SK-N-SH (cell line): ENCODE data around the gene AKAP8.

ENCODE experiments used
- CTCF ChIP-seq: fragments of 200-600 bp; sonication (generic); IDR thresholded peaks from 2 replicates; pipeline ENCODE4 v1.6.1; 2017; ENCODE audit warnings: antibody characterized with exemption, mild to moderate bottlenecking, moderate library complexity
- EZH2phosphoT487 ChIP-seq: fragments of 200-600 bp; sonication (generic); IDR thresholded peaks from 2 replicates; pipeline ENCODE4 v1.6.1; 2017; ENCODE audit warnings: low read depth, mixed run types, mild to moderate bottlenecking, antibody characterized with exemption, moderate library complexity, borderline replicate concordance
- FOXJ3 ChIP-seq: sonication (generic); formaldehyde crosslinking; IDR thresholded peaks from 2 replicates; pipeline ENCODE4 v1.5.1; 2020; ENCODE audit warnings: mild to moderate bottlenecking, missing genetic modification reagents
- GABPA ChIP-seq: IDR thresholded peaks from 2 replicates; pipeline ENCODE4 v1.4.0; 2012; ENCODE audit warnings: low read depth, mild to moderate bottlenecking
- JUND ChIP-seq: IDR thresholded peaks from 2 replicates; pipeline ENCODE4 v1.4.0; 2012
- MAX ChIP-seq: IDR thresholded peaks from 2 replicates; pipeline ENCODE4 v1.4.0; 2012; ENCODE audit warnings: low read depth
- MEF2A ChIP-seq: IDR thresholded peaks from 2 replicates; pipeline ENCODE4 v1.4.0; 2012; ENCODE audit warnings: low read depth, borderline replicate concordance
- POLR2AphosphoS5 ChIP-seq: IDR thresholded peaks from 2 replicates; pipeline ENCODE4 v1.6.1; 2012; ENCODE audit warnings: low read depth, low read length
- RAD21 ChIP-seq: IDR thresholded peaks from 2 replicates; pipeline ENCODE4 v1.6.1; 2012; ENCODE audit warnings: mild to moderate bottlenecking, low read length
- TF ChIP-seq, protein P1 (sequence below): IDR thresholded peaks from 2 replicates; pipeline ENCODE4 v1.4.0; 2012; ENCODE audit warnings: low read depth, borderline replicate concordance
- TF ChIP-seq, protein P2 (sequence below): IDR thresholded peaks from 2 replicates; pipeline ENCODE4 v1.6.1; 2012; ENCODE audit warnings: mild to moderate bottlenecking, low read depth, low read length, moderate library complexity

DNA sequence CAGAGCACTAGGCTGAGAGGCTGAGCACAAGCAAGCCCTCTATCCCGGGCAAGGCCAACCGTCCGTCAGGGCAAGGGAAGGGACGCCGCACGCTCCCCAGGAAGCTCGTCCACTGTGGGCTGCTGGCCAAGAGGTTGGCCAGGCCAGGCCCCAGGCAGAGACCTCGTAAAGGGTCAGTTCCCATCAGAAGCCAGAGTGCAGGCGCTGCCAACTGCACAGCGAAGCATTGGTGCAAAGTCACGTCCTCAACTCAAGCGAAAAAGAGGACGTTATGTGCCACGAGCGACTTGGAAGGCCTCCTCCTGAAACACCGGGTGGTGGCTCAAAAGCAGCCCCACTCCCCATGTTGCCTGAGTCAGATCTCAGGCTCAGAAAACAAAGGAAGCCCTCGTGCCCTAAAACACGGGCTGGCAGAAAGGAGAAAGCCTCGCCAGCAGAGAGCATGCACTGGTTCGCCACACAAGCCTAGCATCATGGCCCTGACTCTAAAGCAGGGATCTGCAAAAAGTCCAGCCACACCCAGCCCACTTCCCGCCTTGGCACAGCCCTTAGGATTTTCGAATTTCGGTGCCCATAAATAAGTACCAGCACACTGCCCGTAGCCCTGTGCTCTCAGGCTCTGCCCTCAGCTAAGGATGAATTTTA, 4.7 kb downstream of the AKAP8 start:
- TF ChIP-seq CTCF = no peak
- no peak for TF ChIP-seq EZH2phosphoT487
- TF ChIP-seq RAD21 = no peak
- no peak for TF ChIP-seq MEF2A
- no peak for TF ChIP-seq POLR2AphosphoS5
- no peak for TF ChIP-seq MAX
- no peak for TF ChIP-seq GABPA
- TF ChIP-seq, protein P1, sequence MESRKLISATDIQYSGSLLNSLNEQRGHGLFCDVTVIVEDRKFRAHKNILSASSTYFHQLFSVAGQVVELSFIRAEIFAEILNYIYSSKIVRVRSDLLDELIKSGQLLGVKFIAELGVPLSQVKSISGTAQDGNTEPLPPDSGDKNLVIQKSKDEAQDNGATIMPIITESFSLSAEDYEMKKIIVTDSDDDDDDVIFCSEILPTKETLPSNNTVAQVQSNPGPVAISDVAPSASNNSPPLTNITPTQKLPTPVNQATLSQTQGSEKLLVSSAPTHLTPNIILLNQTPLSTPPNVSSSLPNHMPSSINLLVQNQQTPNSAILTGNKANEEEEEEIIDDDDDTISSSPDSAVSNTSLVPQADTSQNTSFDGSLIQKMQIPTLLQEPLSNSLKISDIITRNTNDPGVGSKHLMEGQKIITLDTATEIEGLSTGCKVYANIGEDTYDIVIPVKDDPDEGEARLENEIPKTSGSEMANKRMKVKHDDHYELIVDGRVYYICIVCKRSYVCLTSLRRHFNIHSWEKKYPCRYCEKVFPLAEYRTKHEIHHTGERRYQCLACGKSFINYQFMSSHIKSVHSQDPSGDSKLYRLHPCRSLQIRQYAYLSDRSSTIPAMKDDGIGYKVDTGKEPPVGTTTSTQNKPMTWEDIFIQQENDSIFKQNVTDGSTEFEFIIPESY = no peak
- no peak for TF ChIP-seq JUND
- no peak for TF ChIP-seq FOXJ3 (CRISPR knock-in tag)
- TF ChIP-seq, protein P2, sequence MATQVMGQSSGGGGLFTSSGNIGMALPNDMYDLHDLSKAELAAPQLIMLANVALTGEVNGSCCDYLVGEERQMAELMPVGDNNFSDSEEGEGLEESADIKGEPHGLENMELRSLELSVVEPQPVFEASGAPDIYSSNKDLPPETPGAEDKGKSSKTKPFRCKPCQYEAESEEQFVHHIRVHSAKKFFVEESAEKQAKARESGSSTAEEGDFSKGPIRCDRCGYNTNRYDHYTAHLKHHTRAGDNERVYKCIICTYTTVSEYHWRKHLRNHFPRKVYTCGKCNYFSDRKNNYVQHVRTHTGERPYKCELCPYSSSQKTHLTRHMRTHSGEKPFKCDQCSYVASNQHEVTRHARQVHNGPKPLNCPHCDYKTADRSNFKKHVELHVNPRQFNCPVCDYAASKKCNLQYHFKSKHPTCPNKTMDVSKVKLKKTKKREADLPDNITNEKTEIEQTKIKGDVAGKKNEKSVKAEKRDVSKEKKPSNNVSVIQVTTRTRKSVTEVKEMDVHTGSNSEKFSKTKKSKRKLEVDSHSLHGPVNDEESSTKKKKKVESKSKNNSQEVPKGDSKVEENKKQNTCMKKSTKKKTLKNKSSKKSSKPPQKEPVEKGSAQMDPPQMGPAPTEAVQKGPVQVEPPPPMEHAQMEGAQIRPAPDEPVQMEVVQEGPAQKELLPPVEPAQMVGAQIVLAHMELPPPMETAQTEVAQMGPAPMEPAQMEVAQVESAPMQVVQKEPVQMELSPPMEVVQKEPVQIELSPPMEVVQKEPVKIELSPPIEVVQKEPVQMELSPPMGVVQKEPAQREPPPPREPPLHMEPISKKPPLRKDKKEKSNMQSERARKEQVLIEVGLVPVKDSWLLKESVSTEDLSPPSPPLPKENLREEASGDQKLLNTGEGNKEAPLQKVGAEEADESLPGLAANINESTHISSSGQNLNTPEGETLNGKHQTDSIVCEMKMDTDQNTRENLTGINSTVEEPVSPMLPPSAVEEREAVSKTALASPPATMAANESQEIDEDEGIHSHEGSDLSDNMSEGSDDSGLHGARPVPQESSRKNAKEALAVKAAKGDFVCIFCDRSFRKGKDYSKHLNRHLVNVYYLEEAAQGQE = no peak
